Mesenchymal stem cell (in vitro differentiated cells and primary cell): ENCODE results near the gene CD63.

Source experiments
- DNase-seq: peaks from one replicate; pipeline ENCODE4 v3.0.0-alpha.2; 2013
- H2AFZ ChIP-seq: one replicate; pipeline ENCODE4 v1.6.1; 2013; ENCODE audit warnings: low read depth, mild to moderate bottlenecking, control low read depth, inconsistent platforms, low read length, moderate library complexity
- H2AK5ac ChIP-seq: 2 replicates; pipeline ENCODE4 v1.6.1; 2013; ENCODE audit warnings: low read length, moderate library complexity, mild to moderate bottlenecking, inconsistent platforms; ENCODE audit not compliant: severe bottlenecking
- H2BK120ac ChIP-seq: one replicate; pipeline ENCODE4 v1.6.1; 2013; ENCODE audit warnings: low read depth, mild to moderate bottlenecking, inconsistent platforms, low read length, moderate library complexity
- H2BK12ac ChIP-seq, 2 experiments: one replicate each; pipeline ENCODE4 v1.6.1; 2013; ENCODE audit warnings: inconsistent platforms in 2 of 2, low read length in 2 of 2, mild to moderate bottlenecking in 2 of 2, moderate library complexity in 2 of 2, control low read depth in 1 of 2
- H2BK15ac ChIP-seq: one replicate; pipeline ENCODE4 v1.6.1; 2013; ENCODE audit warnings: mild to moderate bottlenecking, low read depth, inconsistent platforms; ENCODE audit not compliant: poor library complexity, severe bottlenecking
- H2BK5ac ChIP-seq: 2 replicates; pipeline ENCODE4 v1.6.1; 2013; ENCODE audit warnings: low read depth, mild to moderate bottlenecking, low read length, control low read depth, inconsistent platforms; ENCODE audit not compliant: poor library complexity, severe bottlenecking
- H3K14ac ChIP-seq, 2 experiments: one replicate each; pipeline ENCODE4 v1.6.1; 2013; ENCODE audit warnings: inconsistent platforms in 2 of 2, low read length in 2 of 2, control low read depth in 1 of 2, mild to moderate bottlenecking in 1 of 2, moderate library complexity in 1 of 2
- H3K18ac ChIP-seq, 2 experiments: one replicate each; pipeline ENCODE4 v1.6.1; 2013; ENCODE audit warnings: inconsistent platforms in 2 of 2, low read length in 2 of 2, control low read depth in 1 of 2, low read depth in 1 of 2, mild to moderate bottlenecking in 1 of 2
- H3K23ac ChIP-seq, 2 experiments: one replicate each; pipeline ENCODE4 v1.6.1; 2013; ENCODE audit warnings: inconsistent platforms in 2 of 2, low read length in 2 of 2, mild to moderate bottlenecking in 2 of 2, moderate library complexity in 2 of 2, control low read depth in 1 of 2
- H3K27ac ChIP-seq: 2 replicates; pipeline ENCODE4 v1.5.1; 2013; ENCODE audit warnings: mild to moderate bottlenecking, moderate library complexity, low read length, control low read depth, inconsistent platforms; ENCODE audit not compliant: poor library complexity, severe bottlenecking
- H3K27me3 ChIP-seq, 2 experiments: 2 replicates each; pipeline versions ENCODE4 v1.6.1 to v1.7.0; 2013; ENCODE audit warnings: low read length in 2 of 2, mild to moderate bottlenecking in 2 of 2, moderate library complexity in 2 of 2, control low read depth in 1 of 2, inconsistent platforms in 1 of 2; ENCODE audit not compliant: control insufficient read depth in 1 of 2, insufficient read depth in 1 of 2
- H3K36me3 ChIP-seq, 2 experiments: 2 replicates each; pipeline versions ENCODE4 v1.6.1 to v1.7.0; 2013; ENCODE audit warnings: low read length in 2 of 2, control low read depth in 1 of 2, inconsistent platforms in 1 of 2, low read depth in 1 of 2, mild to moderate bottlenecking in 1 of 2; ENCODE audit not compliant: insufficient read depth in 2 of 2, control insufficient read depth in 1 of 2
- H3K4ac ChIP-seq, 2 experiments: one replicate each; pipeline ENCODE4 v1.6.1; 2013; ENCODE audit warnings: inconsistent platforms in 2 of 2, low read length in 2 of 2, mild to moderate bottlenecking in 2 of 2, moderate library complexity in 2 of 2, control low read depth in 1 of 2, low read depth in 1 of 2
- H3K4me1 ChIP-seq: 2 replicates; pipeline ENCODE4 v1.6.1; 2013; ENCODE audit warnings: low read depth, low read length, control low read depth; ENCODE audit not compliant: control insufficient read depth, insufficient read depth
- H3K4me2 ChIP-seq: 2 replicates; pipeline ENCODE4 v1.6.1; 2013; ENCODE audit warnings: low read length, mild to moderate bottlenecking, inconsistent platforms; ENCODE audit not compliant: poor library complexity, severe bottlenecking
- H3K4me3 ChIP-seq, 2 experiments: 2 replicates each; pipeline versions ENCODE4 v1.5.1 to v1.7.0; 2013; ENCODE audit warnings: low read length in 2 of 2, mild to moderate bottlenecking in 2 of 2, control low read depth in 1 of 2, low read depth in 1 of 2; ENCODE audit not compliant: insufficient read depth in 1 of 2
- H3K79me1 ChIP-seq: replicated peaks from 2 replicates; pipeline ENCODE4 v1.6.1; 2013; ENCODE audit warnings: mild to moderate bottlenecking, control low read depth, low read length, inconsistent platforms; ENCODE audit not compliant: poor library complexity, severe bottlenecking
- H3K9ac ChIP-seq: 2 replicates; pipeline ENCODE4 v1.7.0; 2013; ENCODE audit warnings: mild to moderate bottlenecking, low read length, moderate library complexity
- H3K9me3 ChIP-seq: 2 replicates; pipeline ENCODE4 v1.7.0; 2013; ENCODE audit warnings: mild to moderate bottlenecking, low read length; ENCODE audit not compliant: control insufficient read depth
- H4K8ac ChIP-seq: one replicate; pipeline ENCODE4 v1.6.1; 2013; ENCODE audit warnings: inconsistent platforms, mild to moderate bottlenecking, low read length, moderate library complexity
- H4K91ac ChIP-seq: one replicate; pipeline ENCODE4 v1.6.1; 2013; ENCODE audit warnings: mild to moderate bottlenecking, low read length, inconsistent platforms
- WGBS: methylation state at CpG from one replicate; pipeline ENCODE4 v1.1.7; 2013; ENCODE audit warnings: mixed read lengths; 5-methylcytosine and 5-hydroxymethylcytosine counted together

CD63 gene

DNA sequence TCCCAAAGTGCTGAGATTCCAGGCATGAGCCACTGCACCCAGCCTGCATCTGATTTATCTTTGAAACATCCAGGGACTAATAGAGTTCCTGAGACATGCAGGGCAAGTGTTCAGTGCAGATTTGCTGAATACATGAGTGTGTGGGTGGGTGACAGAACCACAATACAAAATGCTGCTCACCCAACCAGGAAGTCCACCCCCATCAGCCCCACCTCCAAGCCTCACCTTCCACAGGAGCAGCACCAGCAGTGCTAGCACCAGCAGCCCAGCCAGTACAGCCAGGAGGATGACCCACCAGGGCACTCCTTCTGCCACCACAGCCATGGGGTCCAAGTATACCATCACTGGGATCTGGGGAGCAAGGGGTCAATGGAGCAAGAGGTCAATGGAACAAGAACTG, 41.1 kb downstream of the CD63 start:
- DNase-seq = no peak
- H2BK15ac ChIP-seq = no peak overlapping the region
- H3K23ac ChIP-seq = no peak overlapping the region
- no peaks in the 10 kb centered on the region for H3K79me1 ChIP-seq
- no peak overlapping the region for H2BK120ac ChIP-seq
- no peak overlapping the region for H2BK12ac ChIP-seq
- H3K36me3 ChIP-seq = peaks cover 0 to 54% of the 10 kb centered on the region in 2 experiments
- H3K18ac ChIP-seq = no peak overlapping the region
- H4K91ac ChIP-seq = no peak overlapping the region
- H3K9me3 ChIP-seq = no peaks in the 10 kb centered on the region
- no peak overlapping the region for H4K8ac ChIP-seq
- no peak overlapping the region for H3K9ac ChIP-seq
- no peak overlapping the region for H2AK5ac ChIP-seq
- no peak overlapping the region for H3K4me3 ChIP-seq
- H3K27ac ChIP-seq = no peak overlapping the region
- H3K4me2 ChIP-seq = no peak overlapping the region
- no peak overlapping the region for H2AFZ ChIP-seq
- H3K14ac ChIP-seq = no peak overlapping the region
- H3K4me1 ChIP-seq = no peaks in the 10 kb centered on the region
- no peak overlapping the region for H2BK5ac ChIP-seq
- no peak overlapping the region for H3K4ac ChIP-seq
- H3K27me3 ChIP-seq = peaks cover 0 to 25% of the 10 kb centered on the region in 2 experiments

DNA sequence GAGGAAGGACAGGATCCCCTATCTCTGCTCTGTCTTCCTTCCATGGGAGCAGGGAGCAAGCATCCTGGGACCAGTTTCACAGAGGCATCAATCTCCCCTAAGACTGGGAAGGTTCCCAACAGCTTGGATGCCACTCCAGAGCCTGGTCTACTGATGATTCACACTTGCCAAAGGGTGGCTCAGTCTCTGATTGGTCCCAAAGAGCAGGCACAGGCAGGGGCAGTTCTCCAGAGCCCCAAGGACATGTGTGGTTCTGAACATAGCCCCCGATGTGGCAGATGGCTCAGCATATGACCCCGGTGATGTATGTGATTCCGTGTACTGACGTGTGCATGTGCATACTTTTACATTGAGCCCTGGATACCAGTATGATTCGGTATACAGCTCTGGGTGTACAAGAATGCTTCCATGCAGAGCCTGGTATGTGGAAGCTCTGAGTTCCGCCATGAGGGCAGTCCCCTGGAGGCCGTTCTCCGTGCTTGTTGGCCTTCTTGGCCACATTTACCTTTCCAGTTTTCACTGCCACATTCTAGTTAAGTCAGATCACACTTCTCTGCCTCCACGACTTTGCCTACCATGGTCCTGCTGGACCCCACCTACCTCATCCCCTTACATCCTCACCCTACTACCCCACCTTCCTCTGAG, 42.3 kb downstream of the CD63 start:
- no peak overlapping the region for H3K4me3 ChIP-seq
- no peak overlapping the region for H2BK12ac ChIP-seq
- DNase-seq = no peak
- H4K91ac ChIP-seq = no peak overlapping the region
- no peaks in the 10 kb centered on the region for H3K9me3 ChIP-seq
- H2AFZ ChIP-seq = no peak overlapping the region
- H3K27me3 ChIP-seq = peaks cover 0 to 26% of the 10 kb centered on the region in 2 experiments
- H2AK5ac ChIP-seq = no peak overlapping the region
- no peak overlapping the region for H4K8ac ChIP-seq
- peaks cover 0 to 43% of the 10 kb centered on the region in 2 experiments for H3K36me3 ChIP-seq
- peaks cover 6% of the 10 kb centered on the region for H3K4me1 ChIP-seq
- 83% methylated on average over 9 of the region's 9 CpGs for WGBS
- no peak overlapping the region for H2BK120ac ChIP-seq
- no peak overlapping the region for H3K23ac ChIP-seq
- no peak overlapping the region for H3K14ac ChIP-seq
- H2BK5ac ChIP-seq = no peak overlapping the region
- no peak overlapping the region for H3K9ac ChIP-seq
- no peak overlapping the region for H2BK15ac ChIP-seq
- H3K4me2 ChIP-seq = no peak overlapping the region
- H3K27ac ChIP-seq = no peak overlapping the region
- no peaks in the 10 kb centered on the region for H3K79me1 ChIP-seq
- H3K18ac ChIP-seq = no peak overlapping the region
- H3K4ac ChIP-seq = no peak overlapping the region

DNA sequence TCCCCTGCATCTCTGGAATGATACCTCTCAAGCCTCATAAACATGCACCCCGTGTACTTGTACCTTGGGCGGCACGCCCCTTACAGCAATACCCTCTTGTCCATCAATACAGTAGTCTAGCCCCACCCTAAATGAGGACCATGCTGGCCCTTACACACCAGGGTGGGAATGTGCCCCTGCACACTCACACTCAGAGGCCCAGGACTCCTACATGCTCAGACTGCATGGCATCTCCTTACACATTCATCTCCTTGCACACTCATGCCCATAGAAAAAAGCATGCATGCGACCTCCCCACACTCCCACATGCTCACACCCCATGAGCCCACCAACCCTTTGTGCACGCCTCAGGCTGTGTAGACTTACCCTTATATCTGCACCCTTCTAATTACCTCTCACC, 43.1 kb downstream of the CD63 start:
- Histone ChIP-seq H3K14ac (no peak overlapping the region), H3K4me2 (no peak overlapping the region)
- 85% methylated on average over 5 of the region's 5 CpGs for WGBS

GRCh38 chr12:55684761-55685370, 43.9 kb downstream of the CD63 start:
- Histone ChIP-seq H2BK120ac (no peak overlapping the region), H3K36me3 (peaks cover 0 to 38% of the 10 kb centered on the region in 2 experiments)

More for the DNA sequence above, 43.1 kb downstream of the CD63 start:
- Histone ChIP-seq H3K79me1 (no peaks in the 10 kb centered on the region), H3K18ac (no peak overlapping the region), H3K27ac (no peak overlapping the region), H4K91ac (no peak overlapping the region), H2BK15ac (no peak overlapping the region), H2BK5ac (no peak overlapping the region), H2AK5ac (no peak overlapping the region), H2BK12ac (no peak overlapping the region), H3K4ac (no peak overlapping the region), H3K9ac (no peak overlapping the region), H3K36me3 (peaks cover 0 to 38% of the 10 kb centered on the region in 2 experiments), H3K4me3 (no peak overlapping the region), H3K23ac (no peak overlapping the region), H3K27me3 (peaks cover 0 to 33% of the 10 kb centered on the region in 2 experiments), H4K8ac (no peak overlapping the region), H3K9me3 (no peaks in the 10 kb centered on the region), H2BK120ac (no peak overlapping the region), H2AFZ (no peak overlapping the region), H3K4me1 (peaks cover 9% of the 10 kb centered on the region)
- DNase-seq = no peak

More at GRCh38 chr12:55684761-55685370, 43.9 kb downstream of the CD63 start:
- no peak overlapping the region for H2AFZ ChIP-seq
- H4K91ac ChIP-seq = no peak overlapping the region
- no peak overlapping the region for H3K18ac ChIP-seq
- H3K9me3 ChIP-seq = no peaks in the 10 kb centered on the region
- H4K8ac ChIP-seq = no peak overlapping the region
- H3K4me3 ChIP-seq = no peak overlapping the region
- H3K23ac ChIP-seq = no peak overlapping the region
- H3K79me1 ChIP-seq = no peaks in the 10 kb centered on the region
- no peak overlapping the region for H3K4me2 ChIP-seq
- WGBS = 92% methylated on average over 17 of the region's 20 CpGs
- no peak overlapping the region for H2BK5ac ChIP-seq
- H3K4ac ChIP-seq = no peak overlapping the region
- no peak for DNase-seq
- no peak overlapping the region for H2BK15ac ChIP-seq
- H2AK5ac ChIP-seq = no peak overlapping the region
- peaks cover 9% of the 10 kb centered on the region for H3K4me1 ChIP-seq
- H3K14ac ChIP-seq = no peak overlapping the region
- no peak overlapping the region for H2BK12ac ChIP-seq
- H3K27ac ChIP-seq = no peak overlapping the region
- no peak overlapping the region for H3K9ac ChIP-seq
- H3K27me3 ChIP-seq = peaks cover 0 to 33% of the 10 kb centered on the region in 2 experiments
